Mononuclear cell (primary cell): ENCODE measurements around the gene AVP. TPM values are rescaled to one million over a fixed set of nuclear protein-coding genes. Genes with fewer than 3 reads are reported as not detected.
"Not testable (repeated sequence)": the region's sequence is repeated elsewhere in the genome, so short reads cannot be mapped to it uniquely, and the experiment has no call there.

Source experiments
- H3K27me3 ChIP-seq: 2 replicates; pipeline ENCODE4 v1.6.0; 2011; ENCODE audit warnings: low read length, control low read depth; ENCODE audit not compliant: insufficient read depth
- H3K4me1 ChIP-seq: 2 replicates; pipeline ENCODE4 v1.5.1; 2011; ENCODE audit warnings: mild to moderate bottlenecking, low read length, control low read depth; ENCODE audit not compliant: insufficient read depth
- H3K4me3 ChIP-seq: 2 replicates; pipeline ENCODE4 v1.5.1; 2011; ENCODE audit warnings: mild to moderate bottlenecking, low read length, moderate library complexity
- H3K9me3 ChIP-seq: 2 replicates; pipeline ENCODE4 v1.5.1; 2011; ENCODE audit warnings: low read depth, mild to moderate bottlenecking, control low read depth, low read length
- total RNA-seq: library from RNA; depleted of rRNA; stranded (reverse); fragments of >200 nt; gene quantifications from one replicate; pipeline ENCODE4 v1.2.3, GENCODE V29; 2012

The AVP gene
- total RNA-seq, 1 donor: not detected

- not testable (repeated sequence) for H3K4me3 ChIP-seq, H3K9me3 ChIP-seq, H3K27me3 ChIP-seq
- peaks cover 18% of the 10 kb centered on the region for H3K4me1 ChIP-seq
These were observed 33.4 kb upstream of the AVP start for GRCh38 chr20:3117839-3118379.

- H3K4me1 ChIP-seq: peaks cover 11% of the 10 kb centered on the region
These were observed 31.8 kb upstream of the AVP start for GRCh38 chr20:3116341-3116740.

GRCh38 chr20:3115190-3116107, 30.9 kb upstream of the AVP start:
- Histone ChIP-seq H3K27me3 (no peaks in the 10 kb centered on the region), H3K4me1 (peaks cover 11% of the 10 kb centered on the region), H3K9me3 (no peaks in the 10 kb centered on the region), H3K4me3 (no peak overlapping the region)

More at GRCh38 chr20:3116341-3116740, 31.8 kb upstream of the AVP start:
- Histone ChIP-seq H3K27me3 (no peaks in the 10 kb centered on the region), H3K4me3 (no peak overlapping the region), H3K9me3 (no peaks in the 10 kb centered on the region)

GRCh38 chr20:3111995-3112394, 27.5 kb upstream of the AVP start:
- no peak overlapping the region for H3K4me3 ChIP-seq
- no peaks in the 10 kb centered on the region for H3K9me3 ChIP-seq
- peaks cover 12% of the 10 kb centered on the region for H3K4me1 ChIP-seq
- H3K27me3 ChIP-seq: no peaks in the 10 kb centered on the region

- Histone ChIP-seq H3K4me3 (no peak overlapping the region), H3K27me3 (no peaks in the 10 kb centered on the region), H3K9me3 (no peaks in the 10 kb centered on the region), H3K4me1 (peaks cover 12% of the 10 kb centered on the region)
These were observed 27.0 kb upstream of the AVP start for GRCh38 chr20:3111507-3111906.

- no peaks in the 10 kb centered on the region for H3K27me3 ChIP-seq
- H3K9me3 ChIP-seq: no peaks in the 10 kb centered on the region
- H3K4me1 ChIP-seq: peaks cover 7% of the 10 kb centered on the region
- no peak overlapping the region for H3K4me3 ChIP-seq
These were observed 25.1 kb upstream of the AVP start for GRCh38 chr20:3109350-3110302.

- Histone ChIP-seq H3K4me1 (peaks cover 10% of the 10 kb centered on the region), H3K9me3 (no peaks in the 10 kb centered on the region), H3K27me3 (no peaks in the 10 kb centered on the region), H3K4me3 (no peak overlapping the region)
These were observed 23.0 kb upstream of the AVP start for GRCh38 chr20:3107464-3108025.

- Histone ChIP-seq H3K9me3 (no peaks in the 10 kb centered on the region), H3K27me3 (no peaks in the 10 kb centered on the region), H3K4me1 (peaks cover 17% of the 10 kb centered on the region), H3K4me3 (no peak overlapping the region)
These were observed 22.3 kb upstream of the AVP start for GRCh38 chr20:3106658-3107463.

GRCh38 chr20:3106185-3106584, 21.7 kb upstream of the AVP start:
- H3K4me3 ChIP-seq: no peak overlapping the region
- H3K9me3 ChIP-seq: no peaks in the 10 kb centered on the region
- H3K27me3 ChIP-seq: no peaks in the 10 kb centered on the region
- H3K4me1 ChIP-seq: peaks cover 24% of the 10 kb centered on the region

GRCh38 chr20:3105256-3106137, 21.0 kb upstream of the AVP start:
- H3K4me1 ChIP-seq: peaks cover 28% of the 10 kb centered on the region
- no peaks in the 10 kb centered on the region for H3K27me3 ChIP-seq
- H3K4me3 ChIP-seq: no peak overlapping the region
- H3K9me3 ChIP-seq: no peaks in the 10 kb centered on the region

- no peaks in the 10 kb centered on the region for H3K27me3 ChIP-seq
- peaks cover 24% of the 10 kb centered on the region for H3K4me1 ChIP-seq
- no peaks in the 10 kb centered on the region for H3K9me3 ChIP-seq
- no peak overlapping the region for H3K4me3 ChIP-seq
These were observed 19.0 kb upstream of the AVP start for GRCh38 chr20:3103369-3104032.

- Histone ChIP-seq H3K4me1 (peaks cover 22% of the 10 kb centered on the region), H3K27me3 (no peaks in the 10 kb centered on the region), H3K4me3 (no peak overlapping the region), H3K9me3 (no peaks in the 10 kb centered on the region)
These were observed 18.2 kb upstream of the AVP start for GRCh38 chr20:3102575-3103368.
